ENCODE measurements around the gene FIBP. TPM values are rescaled to one million over a fixed set of nuclear protein-coding genes. Genes with fewer than 3 reads are reported as not detected.

The FIBP gene
- total and polyA plus RNA-seq, 10 of the 15 experiments (the other 5 are each of a cell fraction or from before 2014, with no cell fraction given): 65.1 to 182 (median 94.6) TPM

DNA sequence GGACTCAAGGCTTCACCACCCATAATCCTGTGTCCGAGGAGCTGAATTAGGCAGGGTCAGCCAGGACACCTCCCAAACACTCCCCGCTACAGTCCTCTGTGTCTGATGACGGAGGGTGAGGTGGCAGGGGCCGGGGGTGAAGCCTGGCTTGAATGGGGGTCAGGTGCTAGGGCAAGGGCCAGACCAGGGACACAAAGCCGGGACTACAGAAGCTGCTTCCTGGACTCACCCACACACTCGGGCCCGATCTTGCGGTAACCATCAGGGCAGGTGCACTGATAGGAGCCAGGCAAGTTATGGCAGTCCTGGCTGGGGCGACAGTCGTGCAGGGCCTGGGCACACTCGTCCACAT, 18.0 kb downstream of the FIBP start:
- H3K27ac ChIP-seq (ENCODE audit: control insufficient read depth, insufficient read depth): no peak overlapping the region
- DNase-seq (ENCODE audit: low read depth, low spot score) (no peak), FAIRE-seq (no peak), ATAC-seq (no peak)
- POLR2A ChIA-PET: interaction anchor here (0.6 to 4.5 kb wide), 2 partner anchors 10 to 17 kb away, joined by 3 to 44 read pairs; partner anchors contain the start of gene MUS81
- SMC1A ChIA-PET (ENCODE audit: uncharacterized antibody, unreplicated experiment): interaction anchor here (2.3 kb wide), 1 partner anchor 10 kb away, joined by 7 read pairs; the partner anchor contains the start of gene MUS81
- 44% methylated on average over 8 of the region's 11 CpGs for WGBS (ENCODE audit: insufficient coverage, insufficient replicate concordance, low lambda C conversion rate, missing lambda C conversion rate)
- RAD21 ChIA-PET (ENCODE audit: unreplicated experiment): interaction anchor here (1.0 kb wide), 1 partner anchor 18 kb away, joined by 3 read pairs; the partner anchor contains the start of gene FIBP
- no peak overlapping the region for H2AFZ ChIP-seq (ENCODE audit: control insufficient read depth, low read depth, low read length)
- BruUV-seq (replicated peaks): no TSS peak
- H3K36me3 ChIP-seq (ENCODE audit: control insufficient read depth in 2 of 2, insufficient read depth in 2 of 2, low read length in 1 of 2): peaks cover 8 to 14% of the 10 kb centered on the region in 2 experiments
- H3K4me1 ChIP-seq (ENCODE audit: control insufficient read depth, insufficient read depth, low read length): peaks cover 11% of the 10 kb centered on the region
- no peak overlapping the region for H3K4me2 ChIP-seq (ENCODE audit: control insufficient read depth, insufficient read depth)
- no peak overlapping the region for H3K9ac ChIP-seq (ENCODE audit: control insufficient read depth, insufficient read depth, low read length)
- H3K4me3 ChIP-seq: no peak overlapping the region
- TF ChIP-seq, protein P1, sequence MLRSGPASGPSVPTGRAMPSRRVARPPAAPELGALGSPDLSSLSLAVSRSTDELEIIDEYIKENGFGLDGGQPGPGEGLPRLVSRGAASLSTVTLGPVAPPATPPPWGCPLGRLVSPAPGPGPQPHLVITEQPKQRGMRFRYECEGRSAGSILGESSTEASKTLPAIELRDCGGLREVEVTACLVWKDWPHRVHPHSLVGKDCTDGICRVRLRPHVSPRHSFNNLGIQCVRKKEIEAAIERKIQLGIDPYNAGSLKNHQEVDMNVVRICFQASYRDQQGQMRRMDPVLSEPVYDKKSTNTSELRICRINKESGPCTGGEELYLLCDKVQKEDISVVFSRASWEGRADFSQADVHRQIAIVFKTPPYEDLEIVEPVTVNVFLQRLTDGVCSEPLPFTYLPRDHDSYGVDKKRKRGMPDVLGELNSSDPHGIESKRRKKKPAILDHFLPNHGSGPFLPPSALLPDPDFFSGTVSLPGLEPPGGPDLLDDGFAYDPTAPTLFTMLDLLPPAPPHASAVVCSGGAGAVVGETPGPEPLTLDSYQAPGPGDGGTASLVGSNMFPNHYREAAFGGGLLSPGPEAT (IDR thresholded peaks at IDR 0.05; ENCODE audit: low read depth): no peak
- TF ChIP-seq CBFB (IDR thresholded peaks at IDR 0.05; ENCODE audit: low read depth) (0 out of 2 replicates have a peak, but pooled peaks have one; percentile 12), POLR2A (IDR thresholded peaks at IDR 0.05; ENCODE audit: low read depth, low read length) (peak; percentile 73; the same call in 1 of the 2 replicates)
- CTCF ChIA-PET: interaction anchor here (1.1 to 4.5 kb wide), 4 partner anchors 10 to 90 kb away, joined by 3 to 41 read pairs (median 15); partner anchors contain the start of genes CCDC85B, CFL1 and MUS81
- no peaks in the 10 kb centered on the region for H4K20me1 ChIP-seq (ENCODE audit: control insufficient read depth, insufficient read depth)
- in situ Hi-C loops (cut with MboI): loop anchor here (25.0 kb wide), 1 partner anchor 1633 kb away; the partner anchor contains the start of genes DNAJC4, FKBP2, NUDT22 and PPP1R14B
- no peaks in the 10 kb centered on the region for H3K79me2 ChIP-seq (ENCODE audit: control insufficient read depth, insufficient read depth, low read length)
- H3K27me3 ChIP-seq (replicated peaks in 1 of 2; ENCODE audit: control insufficient read depth in 2 of 2, insufficient read depth in 2 of 2, low read length in 1 of 2): no peaks in the 10 kb centered on the region
- H3K9me3 ChIP-seq (replicated peaks; ENCODE audit: control insufficient read depth, insufficient read depth, low read length): no peaks in the 10 kb centered on the region
- intact Hi-C loops (cut with micrococcal nuclease; ENCODE audit: unreplicated experiment): no loop called here

DNA sequence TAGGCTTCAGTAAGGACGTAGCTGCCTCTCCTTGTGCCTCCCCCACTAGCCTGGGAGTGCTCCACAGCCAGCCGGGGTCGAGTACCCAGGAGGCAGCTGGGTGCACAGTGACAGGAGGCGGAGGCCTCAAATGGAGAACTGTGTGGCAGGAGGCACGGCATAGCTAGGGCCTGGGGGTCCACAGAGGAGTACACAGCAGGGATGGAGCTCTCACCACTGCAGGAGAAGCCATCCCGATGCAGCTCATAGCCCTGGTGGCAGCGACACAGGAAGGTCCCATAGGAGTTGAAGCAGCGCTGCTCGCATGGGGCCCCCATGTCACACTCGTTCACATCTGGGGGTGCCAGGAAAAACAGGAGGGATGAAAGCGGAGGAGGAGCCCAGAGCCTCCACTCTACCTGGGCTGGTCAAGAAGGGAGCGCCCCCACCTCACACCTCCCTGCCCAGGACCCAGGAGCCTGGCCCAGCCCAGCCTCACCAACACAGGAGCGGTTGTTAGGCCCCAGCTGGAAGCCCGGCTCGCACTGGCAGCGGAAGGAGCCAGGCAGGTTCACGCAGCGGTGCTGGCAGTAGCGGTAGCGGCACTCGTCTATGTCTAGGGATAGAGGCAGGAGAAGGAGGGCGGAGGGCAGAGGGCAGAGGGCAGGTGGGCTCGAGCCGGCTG, 18.5 kb downstream of the FIBP start:
- Histone ChIP-seq H3K27me3 (replicated peaks in 1 of 2; ENCODE audit: control insufficient read depth in 2 of 2, insufficient read depth in 2 of 2, low read length in 1 of 2) (no peaks in the 10 kb centered on the region), H3K4me1 (ENCODE audit: control insufficient read depth, insufficient read depth, low read length) (peaks cover 11% of the 10 kb centered on the region), H2AFZ (ENCODE audit: control insufficient read depth, low read depth, low read length) (no peak overlapping the region), H3K36me3 (ENCODE audit: control insufficient read depth in 2 of 2, insufficient read depth in 2 of 2, low read length in 1 of 2) (peaks cover 8 to 18% of the 10 kb centered on the region in 2 experiments), H3K79me2 (ENCODE audit: control insufficient read depth, insufficient read depth, low read length) (no peaks in the 10 kb centered on the region), H3K27ac (ENCODE audit: control insufficient read depth, insufficient read depth) (no peak overlapping the region), H3K4me2 (ENCODE audit: control insufficient read depth, insufficient read depth) (no peak overlapping the region), H3K4me3 (no peak overlapping the region), H4K20me1 (ENCODE audit: control insufficient read depth, insufficient read depth) (no peaks in the 10 kb centered on the region), H3K9ac (ENCODE audit: control insufficient read depth, insufficient read depth, low read length) (no peak overlapping the region), H3K9me3 (replicated peaks; ENCODE audit: control insufficient read depth, insufficient read depth, low read length) (no peaks in the 10 kb centered on the region)
- POLR2A ChIA-PET: interaction anchor here (1.2 to 4.5 kb wide), 3 partner anchors 9 to 21 kb away, joined by 3 to 44 read pairs (median 4); partner anchors contain the start of genes CCDC85B, CFL1 and MUS81
- RAD21 ChIA-PET (ENCODE audit: unreplicated experiment): no interaction called here
- no peak for FAIRE-seq
- no peak for ATAC-seq
- BruUV-seq (replicated peaks): no TSS peak
- CTCF ChIA-PET: interaction anchor here (1.2 to 4.5 kb wide), 4 partner anchors 10 to 118 kb away, joined by 3 to 41 read pairs (median 14); partner anchors contain the start of genes CFL1 and MUS81
- no peak for DNase-seq (ENCODE audit: low read depth, low spot score)
- SMC1A ChIA-PET (ENCODE audit: uncharacterized antibody, unreplicated experiment): interaction anchor here (2.3 kb wide), 1 partner anchor 10 kb away, joined by 7 read pairs; the partner anchor contains the start of gene MUS81
- in situ Hi-C loops (cut with MboI) (loop anchor here (25.0 kb wide), 1 partner anchor 1632 kb away; the partner anchor contains the start of genes DNAJC4, FKBP2, NUDT22 and PPP1R14B), intact Hi-C loops (cut with micrococcal nuclease; ENCODE audit: unreplicated experiment) (no loop called here)
- 64% methylated on average over 22 of the region's 24 CpGs for WGBS (ENCODE audit: insufficient coverage, insufficient replicate concordance, low lambda C conversion rate, missing lambda C conversion rate)
- TF ChIP-seq POLR2AphosphoS5 (IDR thresholded peaks at IDR 0.05; ENCODE audit: low read length) (0 out of 2 replicates have a peak, but pooled peaks have one; percentile 7), NFXL1 (IDR thresholded peaks at IDR 0.05; ENCODE audit: borderline replicate concordance) (no peak), JUND (IDR thresholded peaks at IDR 0.05; ENCODE audit: low read depth, low read length) (no peak), CHD1 (IDR thresholded peaks at IDR 0.05; ENCODE audit: low read depth, low read length) (no peak), YY1 (IDR thresholded peaks at IDR 0.05; ENCODE audit: low read depth, low read length) (no peak), ZNF217 (IDR thresholded peaks at IDR 0.05) (no peak), ZBED1 (IDR thresholded peaks at IDR 0.05; ENCODE audit: borderline replicate concordance) (no peak)
- TF ChIP-seq, protein P2, sequence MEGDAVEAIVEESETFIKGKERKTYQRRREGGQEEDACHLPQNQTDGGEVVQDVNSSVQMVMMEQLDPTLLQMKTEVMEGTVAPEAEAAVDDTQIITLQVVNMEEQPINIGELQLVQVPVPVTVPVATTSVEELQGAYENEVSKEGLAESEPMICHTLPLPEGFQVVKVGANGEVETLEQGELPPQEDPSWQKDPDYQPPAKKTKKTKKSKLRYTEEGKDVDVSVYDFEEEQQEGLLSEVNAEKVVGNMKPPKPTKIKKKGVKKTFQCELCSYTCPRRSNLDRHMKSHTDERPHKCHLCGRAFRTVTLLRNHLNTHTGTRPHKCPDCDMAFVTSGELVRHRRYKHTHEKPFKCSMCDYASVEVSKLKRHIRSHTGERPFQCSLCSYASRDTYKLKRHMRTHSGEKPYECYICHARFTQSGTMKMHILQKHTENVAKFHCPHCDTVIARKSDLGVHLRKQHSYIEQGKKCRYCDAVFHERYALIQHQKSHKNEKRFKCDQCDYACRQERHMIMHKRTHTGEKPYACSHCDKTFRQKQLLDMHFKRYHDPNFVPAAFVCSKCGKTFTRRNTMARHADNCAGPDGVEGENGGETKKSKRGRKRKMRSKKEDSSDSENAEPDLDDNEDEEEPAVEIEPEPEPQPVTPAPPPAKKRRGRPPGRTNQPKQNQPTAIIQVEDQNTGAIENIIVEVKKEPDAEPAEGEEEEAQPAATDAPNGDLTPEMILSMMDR (IDR thresholded peaks at IDR 0.05 in 2 of 3, conservative IDR thresholded peaks at IDR 0.05 in 1 of 3; ENCODE audit: control insufficient read depth in 2 of 3, extremely low read depth in 1 of 3, insufficient read depth in 1 of 3, low read depth in 3 of 3, low read length in 3 of 3): no peak

Measured in GM12878 (cell line).